ENCODE data around the gene TMPRSS7.

The TMPRSS7 gene, protein sequence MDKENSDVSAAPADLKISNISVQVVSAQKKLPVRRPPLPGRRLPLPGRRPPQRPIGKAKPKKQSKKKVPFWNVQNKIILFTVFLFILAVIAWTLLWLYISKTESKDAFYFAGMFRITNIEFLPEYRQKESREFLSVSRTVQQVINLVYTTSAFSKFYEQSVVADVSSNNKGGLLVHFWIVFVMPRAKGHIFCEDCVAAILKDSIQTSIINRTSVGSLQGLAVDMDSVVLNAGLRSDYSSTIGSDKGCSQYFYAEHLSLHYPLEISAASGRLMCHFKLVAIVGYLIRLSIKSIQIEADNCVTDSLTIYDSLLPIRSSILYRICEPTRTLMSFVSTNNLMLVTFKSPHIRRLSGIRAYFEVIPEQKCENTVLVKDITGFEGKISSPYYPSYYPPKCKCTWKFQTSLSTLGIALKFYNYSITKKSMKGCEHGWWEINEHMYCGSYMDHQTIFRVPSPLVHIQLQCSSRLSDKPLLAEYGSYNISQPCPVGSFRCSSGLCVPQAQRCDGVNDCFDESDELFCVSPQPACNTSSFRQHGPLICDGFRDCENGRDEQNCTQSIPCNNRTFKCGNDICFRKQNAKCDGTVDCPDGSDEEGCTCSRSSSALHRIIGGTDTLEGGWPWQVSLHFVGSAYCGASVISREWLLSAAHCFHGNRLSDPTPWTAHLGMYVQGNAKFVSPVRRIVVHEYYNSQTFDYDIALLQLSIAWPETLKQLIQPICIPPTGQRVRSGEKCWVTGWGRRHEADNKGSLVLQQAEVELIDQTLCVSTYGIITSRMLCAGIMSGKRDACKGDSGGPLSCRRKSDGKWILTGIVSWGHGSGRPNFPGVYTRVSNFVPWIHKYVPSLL

DNA sequence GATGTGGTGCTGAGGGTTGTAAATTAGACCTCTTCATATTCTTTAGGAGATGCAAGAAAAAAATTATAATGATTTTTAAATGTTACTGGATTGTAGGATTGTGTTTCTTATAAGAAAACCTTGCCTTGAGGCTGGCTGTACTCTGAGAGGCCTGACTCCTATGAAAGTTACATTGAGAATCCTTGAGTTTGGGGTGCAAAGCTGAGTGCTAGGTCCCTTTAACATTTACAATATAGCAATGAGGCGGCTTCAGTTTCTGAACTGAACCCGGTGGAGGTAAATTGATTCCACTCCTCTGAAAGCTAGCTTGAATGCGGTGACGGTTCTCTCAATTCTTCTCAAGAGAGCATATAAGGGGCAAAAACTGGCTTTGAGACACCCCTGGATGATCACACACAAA is at the start of gene TMPRSS7:
TMPRSS7 (plus strand) TSS at position 301 of the 400 bp plus-strand sequence. CDS start 110 bp downstream, outside the sequence.
- DNase-seq: no peak

DNA sequence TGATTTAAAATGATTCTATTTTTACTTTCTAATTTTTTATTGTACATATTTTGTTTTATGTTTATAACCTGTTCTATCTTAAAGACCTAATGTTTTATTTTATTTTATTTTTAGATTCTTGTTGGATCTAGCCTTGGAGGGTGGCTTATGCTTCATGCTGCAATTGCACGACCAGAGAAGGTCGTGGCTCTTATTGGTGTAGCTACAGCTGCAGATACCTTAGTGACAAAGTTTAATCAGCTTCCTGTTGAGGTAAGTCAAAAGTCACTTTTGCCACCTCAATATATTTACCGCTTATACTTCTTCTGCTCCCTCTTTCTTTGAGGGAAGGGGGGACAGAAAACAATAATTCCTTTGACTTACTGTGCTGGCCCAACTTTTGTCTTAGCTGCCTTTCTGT is 47.7 kb upstream of the TMPRSS7 start:
- no peak for DNase-seq

DNA sequence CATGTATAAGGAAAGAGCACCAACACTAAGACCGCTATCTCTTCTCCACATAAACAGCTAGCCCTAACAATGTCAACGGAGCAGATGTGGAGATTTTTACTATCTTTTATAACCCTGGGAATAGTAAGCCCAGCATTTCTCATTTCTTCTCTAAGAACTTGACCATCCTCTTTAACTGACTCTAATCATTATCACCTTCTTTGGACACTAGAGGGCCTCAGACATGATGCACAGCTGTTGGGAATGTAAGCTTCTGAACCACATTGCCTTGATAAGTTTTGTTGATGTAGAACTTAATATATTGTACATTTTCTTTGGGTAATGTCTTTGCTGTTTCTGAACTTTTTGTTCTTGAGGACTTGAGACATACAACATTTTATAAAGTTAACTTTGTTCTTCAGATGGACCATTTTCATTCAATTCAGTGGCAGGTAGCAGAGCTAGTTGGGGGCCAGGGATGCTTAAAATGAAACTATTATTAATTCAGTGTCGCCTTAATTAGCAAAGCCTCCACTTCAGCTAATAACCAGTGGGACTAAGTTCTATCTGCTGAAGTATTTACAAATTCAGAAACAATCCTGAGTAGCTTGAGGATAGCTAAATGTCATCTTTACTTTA is 45.4 kb upstream of the TMPRSS7 start:
- DNase-seq: peak in 1 of 2 experiments; percentile 44

DNA sequence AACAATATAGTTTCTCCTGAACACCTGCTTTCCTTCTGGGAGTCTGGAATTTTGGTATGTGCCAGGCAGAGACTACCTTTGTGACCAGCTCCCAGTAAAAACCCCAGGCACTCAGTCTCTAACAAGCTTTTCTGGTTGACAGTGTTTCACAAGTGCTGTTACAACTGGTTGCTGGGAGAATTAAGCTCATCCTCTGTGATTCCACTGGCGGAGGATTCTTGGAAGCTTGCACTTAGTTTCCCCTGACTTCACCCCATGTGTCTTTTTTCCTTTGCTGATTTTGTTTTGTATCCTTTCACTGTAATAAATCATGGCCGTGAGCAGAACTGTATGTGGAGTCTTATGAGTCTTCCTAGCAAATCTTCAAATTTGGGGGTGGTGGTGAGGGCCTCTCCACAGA is 41.5 kb upstream of the TMPRSS7 start:
- no peak for DNase-seq

DNA sequence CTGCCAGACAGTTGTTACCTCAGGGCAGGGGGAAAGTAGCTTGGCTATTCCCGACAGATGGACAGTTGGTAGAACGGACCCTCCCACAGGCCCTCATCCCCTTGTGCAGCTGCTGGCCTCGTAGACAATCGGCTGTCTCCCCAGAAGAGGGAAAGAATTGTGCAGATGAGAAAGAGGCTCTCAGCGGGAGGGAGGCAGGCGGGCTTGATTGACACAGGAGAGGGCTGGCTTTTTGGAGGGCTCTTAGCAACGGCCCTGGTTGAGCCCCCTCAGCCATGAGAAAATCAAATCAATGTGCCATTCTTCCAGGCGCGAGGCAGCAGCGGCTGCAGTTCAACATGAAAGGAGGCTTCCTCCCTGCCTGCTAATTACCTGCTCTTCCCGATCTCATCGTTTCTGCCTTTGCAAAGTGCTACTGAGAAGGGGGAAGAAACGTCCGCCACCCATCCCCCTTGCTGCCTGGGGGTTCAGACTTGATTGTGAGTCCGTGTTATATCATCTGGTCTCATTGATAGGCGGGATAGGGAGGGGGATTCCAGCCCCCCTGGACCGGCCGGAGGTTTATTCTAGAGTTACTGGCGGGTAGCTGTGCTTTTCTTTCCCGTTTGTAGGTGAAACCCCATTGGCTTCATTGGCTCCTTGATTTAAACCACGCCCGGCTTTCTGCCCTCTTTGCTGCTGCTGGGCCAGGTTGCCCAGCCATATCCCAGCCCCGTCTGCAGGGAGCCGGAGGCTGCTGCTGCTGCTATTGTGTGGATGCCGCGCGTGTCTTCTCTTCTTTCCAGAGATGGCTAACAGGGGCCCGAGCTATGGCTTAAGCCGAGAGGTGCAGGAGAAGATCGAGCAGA is 35.7 kb upstream of the TMPRSS7 start, which contains the start of gene TAGLN3:
TAGLN3 (plus strand) TSS at position 287 of the 848 bp plus-strand sequence; CDS start at position 788, 501 bp downstream.
- DNase-seq: peak; percentile 19 to 78

DNA sequence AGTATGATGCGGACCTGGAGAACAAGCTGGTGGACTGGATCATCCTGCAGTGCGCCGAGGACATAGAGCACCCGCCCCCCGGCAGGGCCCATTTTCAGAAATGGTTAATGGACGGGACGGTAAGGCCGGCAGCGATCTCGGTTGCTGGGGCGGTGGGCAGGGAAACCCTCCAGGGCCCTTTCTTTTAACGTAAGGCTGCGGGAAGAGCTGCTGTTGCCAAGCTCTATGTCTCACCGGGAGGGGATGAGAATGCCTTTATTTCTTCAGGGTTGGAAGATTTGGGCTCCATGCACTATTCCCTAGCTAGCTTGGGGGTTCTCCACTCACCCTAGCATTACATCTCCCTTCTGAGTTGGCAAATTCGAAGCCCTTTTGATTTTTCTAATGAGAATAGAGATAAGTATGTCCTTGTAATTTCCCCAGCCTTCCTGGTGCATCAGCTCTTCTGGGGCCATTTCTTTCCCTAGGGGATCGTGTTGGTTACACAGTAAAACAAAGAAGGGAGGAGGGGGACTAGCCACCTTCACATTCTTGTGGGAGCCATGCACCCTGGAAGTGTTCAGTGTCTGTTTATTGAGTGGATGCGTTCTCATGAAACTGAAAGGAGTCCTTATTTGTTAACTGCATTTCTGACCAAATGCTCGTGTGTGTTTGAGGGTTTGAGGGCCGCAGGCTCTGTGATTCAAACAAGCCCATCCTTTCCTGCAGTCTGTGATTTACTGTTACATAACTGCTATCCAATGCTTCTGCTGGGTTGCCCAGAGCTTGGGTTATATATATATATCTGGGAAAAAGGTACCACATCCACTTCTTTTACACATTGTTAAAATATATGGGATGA is 34.8 kb upstream of the TMPRSS7 start:
- DNase-seq: peak in 1 of 2 experiments; percentile 78

DNA sequence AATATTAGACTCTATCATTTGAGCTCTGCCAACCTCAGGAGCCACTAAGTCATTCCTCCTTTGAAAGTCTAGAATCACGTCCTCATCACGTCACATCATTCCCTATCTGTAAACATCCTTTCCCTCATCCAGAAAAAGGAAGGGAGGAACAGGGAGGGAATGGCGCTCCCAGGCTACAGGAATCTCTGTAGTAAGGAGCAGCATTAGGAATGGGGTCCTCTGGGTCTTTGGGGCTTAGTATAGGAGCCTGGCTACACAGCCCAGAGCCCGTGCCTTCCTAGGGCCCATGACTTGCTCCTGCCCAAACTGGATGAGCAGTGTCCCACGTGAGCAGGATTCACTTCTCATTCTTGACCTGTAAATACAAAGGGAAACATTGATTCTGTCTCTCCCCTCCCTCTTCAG is 34.2 kb upstream of the TMPRSS7 start:
- DNase-seq: no peak

DNA sequence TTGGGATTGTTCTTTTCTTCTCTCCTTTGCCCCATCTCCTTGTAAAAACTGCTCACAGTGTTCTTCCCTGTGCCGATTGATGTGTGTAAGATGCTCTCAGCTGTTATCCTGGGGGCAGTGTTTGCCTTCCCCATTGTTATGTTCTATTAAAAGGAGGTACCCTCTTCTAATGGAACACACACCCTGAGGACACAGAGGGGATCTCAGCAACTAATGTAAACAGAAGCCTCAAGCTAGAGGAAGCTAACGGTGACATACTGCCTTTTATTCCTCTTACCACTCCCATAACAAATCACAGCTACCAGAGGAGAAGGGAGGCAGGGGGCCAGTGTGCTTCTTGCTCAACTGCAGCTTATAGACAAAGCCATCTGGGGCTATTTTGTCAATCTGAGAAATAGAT is 33.6 kb upstream of the TMPRSS7 start:
- DNase-seq: no peak

DNA sequence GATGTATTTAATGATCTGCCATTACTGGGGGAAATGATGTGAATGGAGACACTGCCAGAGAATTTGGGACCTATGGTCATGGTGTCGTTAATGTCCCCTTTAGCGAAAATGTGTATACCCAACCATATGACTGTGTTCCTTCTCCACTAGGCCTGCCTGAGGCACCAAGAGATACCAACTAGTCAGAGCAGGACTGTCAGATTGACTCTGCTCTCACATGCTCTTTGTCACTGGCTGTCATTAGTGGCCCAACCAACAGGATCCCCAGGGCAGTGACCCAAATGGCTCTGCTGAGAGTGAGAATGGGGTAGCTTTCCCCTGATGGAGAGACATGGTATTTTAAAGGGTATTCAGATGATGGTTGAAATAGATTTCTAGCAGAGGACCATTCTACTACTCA is 33.0 kb upstream of the TMPRSS7 start:
- DNase-seq: no peak

DNA sequence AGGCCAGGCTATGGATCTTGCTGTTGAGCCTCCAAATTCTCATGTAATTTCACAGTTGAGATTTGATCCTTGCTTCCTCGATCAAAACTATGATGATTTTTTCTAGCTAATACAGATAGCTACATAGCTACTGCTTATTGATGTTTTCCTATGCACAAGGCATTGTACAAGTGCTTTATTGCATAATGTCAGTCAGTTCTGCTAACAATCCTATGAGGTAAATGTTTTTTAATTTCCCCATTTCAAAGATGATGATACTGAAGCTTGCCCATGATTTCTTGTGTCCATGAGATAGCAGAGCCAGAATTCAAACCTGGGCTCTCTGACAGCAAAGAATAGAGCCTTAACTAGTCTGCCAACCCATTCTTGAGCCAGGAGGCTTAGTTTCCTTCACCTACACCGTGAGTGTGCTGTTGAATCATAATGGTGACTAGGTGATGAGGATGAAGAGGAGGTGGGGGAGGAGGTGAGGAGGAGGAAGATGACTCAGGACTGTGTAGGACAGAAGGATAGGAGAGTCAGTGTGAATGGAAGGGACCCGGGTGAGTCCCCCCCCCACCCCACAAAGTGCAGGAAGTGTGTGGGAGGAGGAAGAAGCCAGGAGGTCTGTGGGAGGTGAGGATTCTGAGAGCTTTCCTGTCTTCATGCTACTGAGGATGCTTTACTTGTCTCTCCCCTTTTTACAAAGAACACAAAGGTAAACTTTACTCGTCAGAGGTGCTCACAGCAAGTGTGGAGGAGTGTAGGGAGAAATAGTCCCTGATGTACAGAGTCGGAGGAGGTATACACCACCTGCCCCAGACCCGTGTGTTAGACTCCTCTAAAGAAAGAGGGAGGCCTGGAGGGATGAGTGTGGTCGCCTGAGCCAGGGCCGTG is 32.2 kb upstream of the TMPRSS7 start:
- DNase-seq: no peak

DNA sequence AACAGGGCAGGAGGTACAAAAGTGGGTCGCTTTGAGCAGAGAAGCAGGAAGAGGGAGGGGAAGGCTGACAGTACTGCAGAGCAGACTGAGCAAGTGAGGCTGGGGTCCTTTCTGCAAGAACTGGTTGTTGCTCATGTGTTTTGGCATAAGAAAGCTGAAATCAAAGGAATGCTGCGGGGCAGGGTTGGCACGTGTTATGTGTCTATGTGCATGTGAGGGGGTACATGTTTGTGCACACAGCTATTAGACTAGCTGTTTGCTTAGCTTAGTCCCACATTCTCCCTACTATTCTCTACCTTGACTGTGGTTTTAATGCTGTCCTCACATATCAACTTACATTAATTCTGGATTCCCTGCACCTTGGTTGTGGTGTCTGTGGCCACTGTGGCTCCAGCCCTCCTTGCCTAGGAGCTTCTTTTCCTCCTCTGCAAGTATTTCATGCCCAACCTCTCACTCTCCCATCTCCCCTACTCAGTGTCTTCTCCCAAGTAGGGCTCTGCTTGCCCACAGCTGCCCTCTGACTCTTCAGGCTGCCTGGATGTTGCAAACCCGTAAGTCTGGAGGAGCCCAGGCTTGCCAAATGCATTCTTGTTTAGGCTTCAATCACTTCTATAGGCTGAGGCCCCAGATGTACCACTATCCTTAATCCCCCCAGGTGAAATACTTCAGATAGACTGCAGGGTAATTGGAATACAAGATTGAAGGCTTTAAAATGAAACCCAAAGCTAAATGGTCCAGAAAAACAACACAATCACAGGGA is 31.0 kb upstream of the TMPRSS7 start:
- DNase-seq: no peak

DNA sequence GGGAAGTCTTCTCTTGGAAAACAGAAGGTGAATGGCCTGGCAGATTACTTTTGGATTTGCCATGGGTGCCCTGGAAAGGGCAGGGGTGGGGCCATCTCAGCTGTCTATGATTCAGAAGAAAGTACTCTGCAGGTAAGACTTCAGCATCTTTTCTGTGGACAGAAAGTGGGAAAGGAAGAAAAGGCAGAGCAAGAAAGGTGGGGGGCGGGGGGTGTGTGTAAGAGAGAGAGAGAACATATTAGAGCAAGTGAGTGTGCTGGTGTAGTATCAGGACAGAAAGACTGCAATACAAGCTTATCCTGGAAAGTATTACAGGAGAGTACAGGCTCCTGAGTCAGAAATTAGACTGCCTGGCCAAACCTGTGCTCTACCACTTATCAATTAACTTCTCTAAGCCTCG is 30.3 kb upstream of the TMPRSS7 start:
- no peak for DNase-seq

DNA sequence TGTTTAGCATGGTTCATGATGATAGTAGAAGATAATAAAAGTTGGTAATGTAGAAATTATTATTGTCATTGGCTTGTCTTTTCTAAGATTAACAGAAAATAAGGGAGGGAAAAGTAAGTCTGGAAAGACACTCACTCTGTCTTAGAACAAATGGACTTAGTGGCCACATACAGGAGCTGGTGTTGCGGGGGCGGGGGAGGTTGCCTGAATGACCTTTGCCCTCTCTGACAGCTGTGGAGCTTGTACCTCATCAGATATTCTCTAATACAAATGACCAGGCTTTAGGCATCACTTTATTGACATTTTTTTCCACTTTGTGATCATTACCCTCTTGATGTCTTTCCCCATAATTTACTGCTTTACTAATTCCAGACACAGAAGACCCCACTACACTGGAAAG is 29.9 kb upstream of the TMPRSS7 start:
- no peak for DNase-seq

DNA sequence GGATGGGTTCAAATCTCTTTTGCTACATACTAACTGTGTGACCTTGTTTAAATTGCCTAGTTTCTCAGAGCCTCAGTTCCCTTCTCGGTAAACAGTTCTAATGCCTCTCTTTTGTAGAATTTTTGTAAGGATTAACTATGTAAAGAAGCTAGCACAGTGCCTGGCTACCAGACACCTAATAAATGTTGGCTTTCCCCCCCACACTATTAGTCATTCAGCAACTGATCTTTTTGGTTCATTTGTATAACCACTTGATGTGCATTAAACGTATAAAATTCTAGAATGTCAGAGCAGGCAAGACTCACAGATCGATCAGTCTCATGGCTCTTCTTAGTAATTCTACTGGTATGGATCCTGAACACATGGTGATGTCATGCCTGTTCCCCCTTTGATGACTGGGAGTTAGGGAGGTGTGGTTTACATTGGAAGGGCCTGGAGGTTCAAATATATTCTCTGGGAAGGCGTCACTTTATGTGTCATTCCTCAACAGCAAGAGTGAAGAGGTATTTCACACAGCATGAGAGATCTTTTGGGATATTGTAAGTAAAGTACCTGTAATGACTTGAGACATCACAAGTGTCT is 29.4 kb upstream of the TMPRSS7 start:
- no peak for DNase-seq

DNA sequence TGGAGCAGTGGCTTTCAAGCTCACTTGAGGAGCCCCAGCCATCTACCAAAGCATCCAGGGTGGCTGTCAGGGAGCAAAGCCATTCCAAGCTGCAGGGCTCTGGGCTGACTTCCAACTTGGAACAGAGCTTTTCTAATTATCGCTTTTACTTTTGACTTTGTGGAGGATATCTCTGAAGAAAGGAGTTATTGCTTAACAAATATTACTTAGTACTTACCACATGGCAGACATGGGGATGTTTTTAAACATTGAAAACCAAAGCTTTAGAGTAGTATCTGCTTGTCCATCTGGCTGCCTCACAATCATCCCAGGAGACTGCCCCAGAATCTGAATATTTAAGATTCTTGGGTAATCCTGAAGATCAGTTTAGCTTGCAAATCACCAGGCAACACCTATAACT is 26.9 kb upstream of the TMPRSS7 start:
- DNase-seq: no peak

DNA sequence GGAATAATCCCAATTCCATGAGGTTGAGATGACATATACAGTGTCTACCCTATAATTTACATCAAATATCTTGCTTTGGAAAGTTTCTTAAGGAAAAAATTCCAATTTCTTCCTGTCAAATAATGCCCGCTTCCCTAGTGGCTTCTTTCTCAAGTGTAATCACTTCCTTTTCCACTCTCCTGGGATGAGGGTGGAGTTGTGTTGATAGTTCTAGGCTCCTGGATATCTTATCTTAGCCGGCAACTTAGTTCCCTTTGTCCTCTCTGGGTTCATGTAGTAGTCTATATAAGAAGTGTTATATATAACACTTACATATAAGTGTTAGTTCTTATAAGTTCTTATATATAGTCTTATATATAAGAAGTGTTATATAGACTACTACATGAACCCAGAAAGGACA is 24.9 kb upstream of the TMPRSS7 start:
- no peak for DNase-seq

DNA sequence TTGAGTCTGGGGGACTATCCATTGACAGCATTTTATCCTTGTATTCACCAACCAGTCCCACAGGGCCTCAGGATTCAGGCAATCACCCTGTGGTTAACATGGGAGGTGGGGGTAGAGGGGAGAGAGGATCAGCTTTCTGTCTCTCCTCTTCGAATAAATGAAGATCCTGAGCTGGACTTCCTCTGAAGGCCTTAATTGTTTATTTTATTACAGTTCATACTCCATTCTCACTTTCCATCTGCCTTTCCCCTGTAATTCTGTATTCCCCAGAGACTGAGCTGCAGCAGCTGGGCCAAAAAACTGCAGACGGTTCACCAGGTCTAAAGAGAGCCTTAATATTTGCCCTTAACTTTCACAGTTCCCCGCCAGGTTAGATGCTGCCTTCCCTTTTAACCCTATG is 23.9 kb upstream of the TMPRSS7 start:
- peak; percentile 16 to 63 for DNase-seq

DNA sequence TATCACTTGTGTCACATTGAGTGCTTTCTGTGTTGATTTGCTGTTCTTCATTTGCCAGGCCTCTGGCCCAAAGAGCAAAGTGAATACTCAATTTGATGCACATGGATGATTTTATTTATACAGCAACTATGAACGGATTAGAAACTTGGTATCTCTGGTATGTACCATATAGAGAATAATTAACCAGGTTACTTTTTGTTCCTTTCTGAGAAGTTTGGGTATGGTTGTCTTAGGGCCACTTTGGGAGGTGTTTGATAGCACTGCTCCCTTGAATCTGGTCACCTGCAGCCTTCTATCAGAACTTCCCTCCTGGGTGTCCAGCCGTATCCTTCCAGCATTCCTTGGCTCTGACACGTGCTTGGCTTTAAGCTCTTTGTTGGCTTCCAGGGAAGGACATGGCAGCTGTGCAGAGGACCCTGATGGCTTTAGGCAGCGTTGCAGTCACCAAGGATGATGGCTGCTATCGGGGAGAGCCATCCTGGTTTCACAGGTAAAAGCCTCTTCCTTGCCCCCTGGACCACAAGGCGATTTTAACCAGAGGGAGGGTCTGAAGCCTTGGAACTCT is 23.1 kb upstream of the TMPRSS7 start:
- DNase-seq: no peak
